ENCODE measurements around the gene POMT1.
A peak's percentile ranks its signal among the peaks of the same experiment; 100 is the strongest.

POMT1 gene

DNA sequence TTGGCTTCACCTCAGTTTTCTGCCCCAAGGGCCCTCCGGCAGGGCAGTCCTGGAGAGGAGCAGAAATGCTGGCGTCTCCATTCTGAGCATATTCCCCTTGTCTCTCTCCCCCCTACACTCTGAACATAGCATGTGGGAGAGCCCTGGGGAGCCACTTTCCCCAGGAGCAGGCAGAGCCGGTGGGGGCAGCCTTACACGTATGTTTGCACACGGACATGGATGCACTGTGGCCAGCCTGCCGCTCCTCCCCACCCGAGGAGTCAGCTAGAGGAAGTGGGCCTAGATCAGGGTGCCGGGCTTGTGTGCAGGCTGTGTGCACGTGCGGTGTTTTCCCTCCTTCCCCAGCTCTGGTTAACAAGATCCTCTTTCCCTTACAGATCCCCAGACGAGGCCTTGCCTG is 25.4 kb upstream of the POMT1 start:
- no peak for DNase-seq (ENCODE audit: low spot score)

DNA sequence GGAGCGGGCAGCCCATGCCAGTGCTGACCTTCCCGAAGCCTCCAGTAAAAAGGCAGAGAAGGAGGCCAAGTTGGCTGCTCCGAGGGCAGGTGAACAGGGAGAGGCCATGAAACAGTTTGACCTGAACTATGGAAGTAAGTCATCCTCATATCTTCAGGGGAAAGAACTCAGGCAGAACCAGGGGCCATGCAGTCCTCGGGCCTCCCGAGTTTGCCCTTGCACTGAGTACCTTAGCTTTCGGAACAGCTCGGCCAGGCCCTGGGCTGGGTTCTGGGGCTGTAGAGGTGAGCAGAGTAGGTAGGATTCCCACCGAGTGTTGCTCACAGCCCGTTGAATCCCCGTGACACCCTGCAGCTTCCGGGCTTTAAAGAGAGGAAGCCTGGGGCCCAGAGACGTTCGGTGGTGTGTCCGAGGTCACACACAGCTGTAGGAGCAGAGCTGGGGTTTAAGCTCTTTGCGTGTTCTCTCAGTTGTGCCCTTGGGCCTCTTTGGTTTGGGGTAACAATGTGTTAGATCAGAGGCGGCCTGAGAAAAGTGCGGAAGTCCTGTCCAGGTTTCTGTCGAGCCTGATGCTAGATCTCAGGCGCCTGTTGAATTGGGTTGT is 24.8 kb upstream of the POMT1 start:
- DNase-seq (ENCODE audit: low spot score): no peak

DNA sequence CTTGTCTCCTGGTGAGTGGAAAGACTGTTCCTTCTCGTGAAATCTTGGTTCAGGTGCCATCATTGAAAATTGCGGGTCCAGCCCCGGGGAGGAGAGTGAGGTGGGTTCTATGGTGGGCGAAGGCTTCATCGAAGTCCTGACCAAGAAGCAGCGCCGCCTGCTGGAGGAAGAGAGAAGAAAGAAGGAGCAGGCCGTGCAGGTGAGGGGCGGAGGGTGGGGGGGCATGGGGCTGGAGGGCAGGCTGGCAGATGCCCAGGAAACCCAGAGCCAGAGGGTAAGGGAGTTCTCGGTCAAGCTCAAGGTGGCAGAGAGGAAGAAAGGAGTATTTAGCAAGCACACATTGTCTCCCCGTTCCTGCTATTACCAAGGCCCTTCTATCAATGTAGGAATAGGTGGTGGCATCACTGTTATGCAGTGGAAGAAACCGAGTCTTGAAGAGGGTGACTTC is 24.3 kb upstream of the POMT1 start:
- DNase-seq (ENCODE audit: low spot score): peak; percentile 83

DNA sequence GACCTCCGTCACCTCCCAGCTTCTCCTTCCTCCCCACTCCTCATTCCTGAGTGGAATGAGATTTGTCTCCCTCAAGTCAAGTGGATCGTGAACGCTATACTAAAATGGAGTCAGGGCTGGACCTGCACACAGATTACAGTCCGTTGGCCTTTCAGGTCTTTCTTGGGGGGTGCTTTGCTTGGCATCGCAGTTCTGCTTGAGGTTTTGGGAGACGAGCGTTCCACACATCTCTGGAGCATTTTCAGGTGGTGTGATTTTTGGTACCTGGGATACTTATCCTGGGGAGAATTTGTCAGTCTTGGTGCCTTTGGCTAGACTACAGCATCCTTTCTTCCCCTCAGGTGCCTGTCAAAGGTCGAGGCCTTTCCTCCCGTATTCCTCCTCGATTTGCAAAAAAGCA is 23.8 kb upstream of the POMT1 start:
- no peak for DNase-seq (ENCODE audit: low spot score)

DNA sequence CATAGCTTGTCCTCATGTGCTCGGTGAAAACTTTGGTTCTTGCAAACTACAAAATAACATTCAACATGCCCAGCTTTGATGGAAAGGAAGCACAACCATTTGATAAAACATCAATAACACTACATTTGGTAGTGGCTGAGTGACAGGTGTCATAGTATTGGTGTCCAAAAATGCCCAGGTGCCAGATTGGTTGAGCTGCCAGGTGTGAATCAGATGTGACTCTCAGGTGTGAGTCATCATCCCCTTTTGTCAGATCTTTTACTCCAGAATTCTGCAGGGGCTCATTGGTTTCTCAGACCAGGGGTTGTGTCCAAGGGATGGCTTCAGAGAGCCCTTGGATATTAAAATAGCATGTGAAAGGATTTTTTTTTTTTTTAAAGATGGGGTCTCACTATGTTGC is 22.5 kb upstream of the POMT1 start:
- DNase-seq (ENCODE audit: low spot score): no peak

DNA sequence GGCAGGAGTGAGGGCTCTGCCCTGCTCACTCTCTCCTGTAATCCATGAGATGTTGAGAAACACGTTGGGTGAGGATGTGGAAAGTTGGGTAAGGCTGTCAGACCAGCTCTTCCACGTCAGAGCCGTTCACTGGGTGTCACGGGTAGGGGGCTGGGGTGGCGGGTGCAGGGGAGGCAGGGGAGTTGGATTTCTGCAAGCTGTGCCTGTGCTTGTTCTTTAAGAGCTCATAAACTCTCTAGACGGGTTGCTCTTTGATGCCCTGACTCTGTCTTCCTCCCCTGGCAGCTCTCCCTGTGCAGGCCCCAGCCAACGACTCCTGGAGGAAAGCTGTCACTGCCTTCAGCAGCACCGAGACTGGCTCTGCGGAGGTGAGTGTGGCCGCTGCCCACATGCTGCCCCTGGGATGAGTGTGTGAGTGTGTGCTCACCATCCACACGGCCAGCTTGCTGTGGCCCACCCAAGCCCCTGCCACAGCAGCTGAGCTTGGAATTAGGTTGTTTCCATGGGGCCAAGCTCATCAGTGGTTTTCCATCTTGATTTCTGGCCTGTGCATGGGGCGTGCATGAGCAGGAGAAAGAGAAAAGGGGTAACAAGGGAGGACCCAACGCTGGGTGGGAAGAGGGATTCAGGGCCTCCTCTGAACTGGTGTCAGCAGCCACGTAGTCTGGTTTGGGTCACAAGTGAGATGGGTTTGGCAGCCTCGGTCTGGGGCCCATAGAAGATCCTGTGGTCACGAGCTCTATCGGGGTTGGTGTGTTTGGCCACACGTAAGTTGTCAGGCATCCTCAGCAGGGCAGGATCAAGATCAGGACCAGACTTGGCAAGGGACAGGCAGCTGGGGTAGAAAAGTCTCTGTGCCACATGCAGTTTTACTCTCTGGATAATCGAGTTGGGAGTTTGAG is 21.0 kb upstream of the POMT1 start:
- DNase-seq (ENCODE audit: low spot score): no peak

DNA sequence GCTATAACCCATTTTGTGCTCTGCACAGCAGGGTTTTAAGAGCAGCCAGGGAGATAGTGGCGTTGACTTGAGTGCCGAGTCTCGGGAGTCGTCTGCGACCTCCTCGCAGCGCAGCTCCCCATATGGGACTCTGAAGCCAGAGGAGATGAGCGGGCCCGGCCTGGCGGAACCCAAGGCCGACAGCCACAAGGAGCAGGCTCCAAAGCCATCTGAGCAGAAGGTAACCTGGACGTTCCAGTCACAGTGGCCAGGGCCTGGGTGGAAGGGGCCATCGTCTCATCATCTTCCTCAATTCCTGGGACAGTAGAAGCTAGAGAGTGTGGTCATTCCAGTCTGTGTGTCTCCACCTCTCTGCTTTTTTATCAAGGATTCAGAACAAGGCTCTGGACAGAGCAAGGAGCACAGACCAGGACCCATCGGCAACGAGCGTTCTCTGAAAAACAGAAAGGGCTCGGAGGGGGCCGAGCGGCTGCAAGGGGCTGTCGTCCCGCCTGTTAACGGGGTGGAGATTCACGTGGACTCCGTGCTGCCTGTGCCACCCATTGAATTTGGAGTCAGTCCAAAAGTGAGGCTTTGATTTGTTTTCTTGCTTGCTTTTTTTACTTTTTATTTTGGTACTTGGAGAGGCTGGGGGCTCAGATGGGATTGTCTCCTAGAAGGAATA is 20.2 kb upstream of the POMT1 start:
- DNase-seq (ENCODE audit: low spot score): no peak

DNA sequence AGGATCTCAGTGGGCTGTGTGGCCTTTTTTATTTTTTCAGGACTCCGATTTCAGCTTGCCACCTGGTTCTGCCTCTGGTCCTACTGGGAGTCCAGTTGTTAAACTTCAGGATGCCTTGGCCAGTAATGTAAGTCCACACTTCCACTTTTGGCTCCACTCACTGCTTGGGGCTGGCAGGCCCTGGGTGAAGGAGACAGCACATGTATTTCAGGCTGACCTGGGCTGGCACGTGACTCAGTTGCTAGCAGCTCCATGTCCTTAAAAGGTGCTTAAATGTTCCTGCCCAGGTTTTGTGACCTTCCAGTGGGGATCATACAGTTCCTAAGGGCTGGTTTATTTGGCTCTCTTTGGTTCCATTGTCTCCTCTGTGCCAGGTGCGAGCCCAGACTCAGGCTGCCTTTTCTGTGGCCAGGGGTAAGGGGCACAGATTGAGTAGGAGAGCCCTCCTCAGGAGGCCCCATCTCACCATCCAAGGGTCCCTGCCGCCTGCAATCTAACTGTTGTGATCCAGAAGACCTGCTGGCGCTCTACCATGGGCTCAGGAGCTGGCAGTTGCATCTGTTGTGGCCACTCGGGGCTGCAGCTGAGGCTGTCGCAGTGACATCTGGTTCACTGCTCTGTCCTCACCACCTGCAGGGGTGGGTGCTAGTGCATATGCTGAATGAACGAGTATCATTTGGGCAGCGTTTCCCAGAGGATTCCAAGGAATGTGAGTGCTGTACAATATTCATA is 19.2 kb upstream of the POMT1 start:
- DNase-seq (ENCODE audit: low spot score): no peak

DNA sequence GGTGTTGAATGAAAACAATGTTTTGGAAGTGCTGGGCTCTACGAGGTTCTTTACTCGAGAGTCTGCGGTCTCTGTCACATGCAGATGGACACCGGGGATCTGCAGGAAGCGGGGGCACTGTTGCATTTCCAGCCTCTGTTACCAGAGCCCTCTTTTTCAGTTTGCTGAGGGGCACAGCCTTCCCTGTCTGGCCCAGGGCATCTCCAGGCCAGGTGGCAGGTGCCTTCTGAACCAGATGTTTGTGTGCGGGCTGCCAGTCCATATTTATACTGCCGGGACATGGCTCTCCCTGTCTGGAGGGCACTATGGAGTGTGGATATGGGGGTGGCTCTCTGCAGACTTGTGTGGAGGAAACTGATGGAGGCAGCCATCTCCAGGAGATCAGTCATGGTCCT is 18.7 kb upstream of the POMT1 start:
- no peak for DNase-seq (ENCODE audit: low spot score)

DNA sequence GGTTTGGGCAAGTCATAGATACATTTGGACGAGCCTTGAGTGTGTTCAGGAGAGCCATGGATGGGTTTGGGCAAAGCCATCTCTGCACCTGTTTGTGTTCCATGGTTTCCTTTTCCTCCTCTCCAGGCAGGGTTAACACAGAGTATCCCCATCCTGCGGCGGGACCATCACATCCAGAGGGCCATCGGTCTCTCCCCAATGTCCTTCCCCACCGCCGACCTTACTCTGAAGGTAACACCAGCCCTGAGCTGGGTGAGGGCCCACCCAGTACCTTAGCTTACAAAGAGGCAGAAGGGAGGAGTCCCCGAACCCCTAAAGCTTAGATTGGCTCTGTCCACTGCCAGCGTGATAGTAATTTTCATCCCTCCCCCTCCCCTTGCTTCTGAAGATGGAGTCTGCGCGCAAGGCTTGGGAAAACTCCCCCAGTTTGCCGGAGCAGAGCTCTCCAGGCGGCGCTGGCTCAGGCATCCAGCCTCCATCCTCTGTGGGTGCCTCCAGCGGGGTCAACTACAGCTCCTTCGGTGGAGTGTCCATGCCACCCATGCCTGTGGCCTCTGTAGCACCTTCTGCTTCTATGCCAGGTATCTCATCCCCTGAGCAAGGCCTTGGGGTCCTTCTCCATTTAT is 18.0 kb upstream of the POMT1 start:
- DNase-seq (ENCODE audit: low spot score): no peak

DNA sequence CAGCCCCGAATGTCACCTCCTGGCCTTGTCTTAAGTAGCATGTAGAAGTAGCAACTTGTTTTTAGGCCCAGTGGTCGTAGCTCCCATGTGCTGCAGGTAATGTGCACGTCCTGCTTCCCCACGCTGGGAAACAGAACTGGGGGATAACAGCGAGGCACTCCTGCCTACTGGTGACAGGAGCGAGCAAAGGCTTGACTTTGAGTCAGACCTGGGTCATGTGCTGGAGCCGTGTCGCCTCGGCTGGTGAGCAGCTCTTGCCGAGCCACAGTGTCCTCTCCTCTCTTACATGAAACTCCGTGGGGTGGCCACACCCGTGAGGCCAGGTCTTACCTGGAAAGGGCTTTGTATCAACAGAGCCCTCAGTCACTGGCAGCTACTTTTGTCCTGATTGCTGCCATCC is 17.5 kb upstream of the POMT1 start:
- DNase-seq (ENCODE audit: low spot score): no peak

DNA sequence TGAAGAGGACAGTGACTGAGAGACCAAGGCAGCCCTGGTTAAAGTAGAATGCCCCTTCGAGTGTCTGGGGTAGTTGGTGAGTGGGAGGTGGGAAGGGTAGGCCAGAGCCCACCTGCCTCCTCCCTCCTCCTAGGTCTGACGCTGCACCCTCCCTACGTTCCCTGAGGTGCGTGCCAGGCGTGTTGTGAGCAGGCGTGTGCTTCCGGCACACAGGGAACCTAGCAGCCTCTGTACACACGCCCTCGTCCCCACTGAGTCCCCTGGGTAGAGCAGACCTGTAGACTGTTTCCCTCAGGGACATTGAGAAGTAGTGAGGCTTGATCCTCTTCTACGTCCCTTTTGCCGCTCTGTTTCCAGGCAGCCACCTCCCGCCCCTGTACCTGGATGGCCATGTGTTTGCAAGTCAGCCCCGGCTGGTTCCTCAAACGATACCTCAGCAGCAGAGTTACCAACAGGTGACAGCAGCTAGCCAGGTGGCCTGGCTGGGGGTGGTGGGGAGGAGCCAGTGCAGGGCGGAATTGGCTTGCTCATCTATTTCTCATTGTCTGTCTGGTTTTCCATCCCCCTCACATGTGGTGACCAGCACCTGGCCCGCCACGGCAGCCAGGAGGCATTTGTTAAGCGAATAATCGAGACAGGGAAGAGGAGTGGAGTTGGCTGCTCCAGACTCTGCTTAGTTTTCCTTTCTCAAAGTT is 16.8 kb upstream of the POMT1 start:
- no peak for DNase-seq (ENCODE audit: low spot score)

DNA sequence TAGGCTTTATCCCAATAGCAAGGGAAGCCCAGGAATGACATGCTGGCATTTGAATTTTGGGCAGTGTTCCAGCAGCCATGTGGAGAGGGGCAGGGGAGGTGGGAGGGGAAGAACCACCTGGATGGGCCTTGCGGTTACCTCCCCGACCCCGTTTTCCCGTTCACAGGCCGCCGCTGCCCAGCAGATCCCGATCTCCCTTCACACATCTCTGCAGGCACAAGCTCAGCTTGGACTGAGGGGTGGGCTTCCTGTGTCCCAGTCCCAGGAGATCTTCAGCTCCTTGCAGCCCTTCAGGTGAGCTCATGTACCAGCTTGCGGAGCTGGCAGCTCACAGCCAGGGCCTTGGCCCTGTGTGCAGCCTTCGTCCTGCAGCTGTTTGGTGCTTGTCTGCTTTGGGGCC is 15.7 kb upstream of the POMT1 start:
- DNase-seq (ENCODE audit: low spot score): no peak

DNA sequence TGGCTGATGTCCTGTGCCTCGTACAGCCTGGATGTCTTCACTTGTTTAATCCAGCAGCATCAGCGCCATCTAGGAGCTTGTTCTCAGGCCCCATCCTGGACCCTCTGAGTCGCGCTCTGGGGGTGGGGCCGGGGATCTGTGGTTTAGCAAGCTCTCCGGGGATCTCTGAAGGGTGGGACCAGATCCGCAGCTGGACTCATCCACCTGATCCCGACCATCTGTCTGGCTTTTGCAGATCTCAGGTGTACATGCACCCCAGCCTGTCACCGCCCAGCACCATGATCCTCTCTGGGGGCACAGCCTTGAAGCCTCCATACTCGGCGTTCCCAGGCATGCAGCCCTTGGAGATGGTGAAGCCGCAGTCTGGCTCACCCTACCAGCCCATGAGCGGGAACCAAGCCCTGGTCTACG is 15.1 kb upstream of the POMT1 start:
- no peak for DNase-seq (ENCODE audit: low spot score)

DNA sequence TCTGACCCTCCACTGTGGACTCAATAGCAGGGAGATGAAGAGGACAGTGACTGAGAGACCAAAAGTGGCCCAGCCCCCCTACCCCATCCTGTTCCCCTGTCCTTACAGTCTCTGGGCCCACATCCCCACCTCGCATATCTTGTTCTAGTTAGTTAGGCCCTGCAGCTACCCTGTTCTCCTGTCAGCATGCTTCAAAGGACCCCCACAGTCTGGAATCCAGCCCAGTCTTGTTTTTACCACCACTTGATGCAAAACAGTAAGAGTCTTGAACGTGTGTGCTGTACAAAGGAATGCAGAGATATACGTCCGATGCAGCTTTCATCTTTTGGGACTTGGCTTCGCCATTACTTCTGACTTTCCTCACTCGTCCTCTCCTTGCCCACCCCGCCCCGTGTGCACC is 12.2 kb upstream of the POMT1 start:
- no peak for DNase-seq (ENCODE audit: low spot score)

DNA sequence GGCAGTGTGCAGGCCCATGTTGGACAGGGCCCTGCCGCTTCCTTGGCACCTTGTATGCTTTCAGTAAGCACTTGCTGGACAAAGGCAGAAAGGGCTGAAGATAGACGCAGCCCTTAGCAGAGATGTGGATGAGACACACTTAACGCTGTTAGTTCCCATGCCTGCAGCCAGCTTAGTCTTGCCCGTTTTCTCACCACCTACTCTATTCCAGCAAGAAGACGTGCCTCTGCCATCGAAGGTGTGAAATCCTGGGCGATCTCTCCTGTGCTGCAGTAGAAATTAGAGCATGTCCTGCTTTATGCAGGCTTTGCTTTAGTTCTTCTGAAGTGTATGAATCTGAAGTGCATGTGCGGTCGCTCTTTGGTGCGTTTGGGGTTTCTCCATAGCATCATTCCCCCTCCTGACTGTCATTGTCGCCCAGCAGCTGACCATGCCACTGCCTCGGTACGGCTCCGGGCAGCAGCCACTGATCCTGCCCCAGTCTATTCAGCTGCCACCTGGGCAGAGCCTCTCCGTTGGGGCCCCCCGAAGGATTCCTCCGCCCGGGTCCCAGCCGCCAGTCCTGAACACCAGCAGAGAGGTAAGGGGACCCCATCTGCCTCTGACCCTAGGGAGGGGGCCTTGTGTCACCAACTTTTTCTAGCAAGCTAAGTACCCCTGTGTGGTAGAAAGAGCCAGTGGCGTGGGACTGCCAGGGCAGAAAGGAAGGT is 11.6 kb upstream of the POMT1 start:
- DNase-seq (ENCODE audit: low spot score): no peak

DNA sequence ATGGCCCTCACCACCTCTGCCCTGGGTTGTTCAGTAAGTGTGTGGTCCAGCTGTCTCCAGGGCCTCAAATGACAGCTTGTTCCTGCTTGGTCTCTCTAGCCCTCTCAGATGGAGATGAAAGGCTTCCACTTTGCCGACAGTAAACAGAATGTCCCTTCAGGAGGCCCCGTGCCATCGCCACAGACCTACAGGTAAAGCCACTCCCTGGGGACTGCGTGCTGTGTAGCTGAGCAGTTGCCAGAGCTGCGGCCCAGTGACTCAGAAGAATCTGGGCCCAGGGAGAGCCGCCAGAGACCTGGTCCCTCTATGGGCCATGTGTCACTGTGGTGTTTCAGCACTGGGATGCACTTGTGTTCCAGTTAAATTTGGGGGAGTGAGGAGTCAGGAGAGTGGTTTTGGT is 10.6 kb upstream of the POMT1 start:
- DNase-seq (ENCODE audit: low spot score): no peak

DNA sequence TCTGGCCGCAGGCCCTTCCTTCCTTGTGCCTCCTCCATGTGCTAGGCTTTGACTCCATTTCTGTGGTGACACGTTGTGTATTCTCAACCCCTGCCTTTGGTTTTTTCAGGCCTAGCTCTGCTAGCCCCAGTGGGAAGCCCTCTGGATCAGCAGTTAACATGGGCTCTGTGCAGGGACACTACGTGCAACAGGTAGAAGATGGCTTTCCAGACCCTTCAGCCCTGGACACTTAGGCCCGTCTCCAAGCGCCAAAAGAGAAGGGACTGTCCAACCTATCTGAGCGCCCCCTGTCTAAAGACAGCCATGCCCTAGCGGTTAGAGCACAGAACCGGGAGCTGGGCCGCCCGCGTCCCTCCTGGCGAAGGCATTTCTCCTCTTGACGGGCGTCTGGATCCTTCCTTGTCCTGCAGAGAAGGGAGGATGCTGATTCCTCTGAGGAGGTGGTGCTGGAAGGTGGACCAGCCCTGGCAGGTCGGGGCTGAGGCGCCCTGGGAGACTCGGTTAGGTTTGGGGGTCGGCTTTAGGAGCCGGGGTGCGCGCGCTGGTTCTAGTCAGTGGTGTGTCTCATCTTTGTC is 8.3 kb upstream of the POMT1 start:
- no peak for DNase-seq (ENCODE audit: low spot score)

DNA sequence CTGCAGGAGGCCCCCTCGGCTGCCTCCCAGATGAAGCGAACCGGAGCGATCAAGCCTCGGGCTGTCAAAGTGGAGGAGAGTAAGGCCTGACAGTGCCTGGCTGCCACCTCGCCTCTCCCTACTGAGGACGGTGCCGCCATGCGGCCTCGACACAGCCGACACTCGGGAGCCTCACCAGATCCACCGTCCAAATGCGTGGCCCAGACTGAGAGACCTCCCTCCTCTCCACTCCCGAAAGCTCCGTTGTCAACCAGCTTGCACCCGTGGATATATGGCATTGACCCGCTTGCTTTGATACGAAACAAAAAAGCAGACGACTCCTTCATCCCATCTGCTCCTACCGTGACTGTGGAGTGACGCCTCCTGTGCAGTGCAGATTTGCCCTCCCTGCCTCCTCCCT is 6.9 kb upstream of the POMT1 start:
- no peak for DNase-seq (ENCODE audit: low spot score)

DNA sequence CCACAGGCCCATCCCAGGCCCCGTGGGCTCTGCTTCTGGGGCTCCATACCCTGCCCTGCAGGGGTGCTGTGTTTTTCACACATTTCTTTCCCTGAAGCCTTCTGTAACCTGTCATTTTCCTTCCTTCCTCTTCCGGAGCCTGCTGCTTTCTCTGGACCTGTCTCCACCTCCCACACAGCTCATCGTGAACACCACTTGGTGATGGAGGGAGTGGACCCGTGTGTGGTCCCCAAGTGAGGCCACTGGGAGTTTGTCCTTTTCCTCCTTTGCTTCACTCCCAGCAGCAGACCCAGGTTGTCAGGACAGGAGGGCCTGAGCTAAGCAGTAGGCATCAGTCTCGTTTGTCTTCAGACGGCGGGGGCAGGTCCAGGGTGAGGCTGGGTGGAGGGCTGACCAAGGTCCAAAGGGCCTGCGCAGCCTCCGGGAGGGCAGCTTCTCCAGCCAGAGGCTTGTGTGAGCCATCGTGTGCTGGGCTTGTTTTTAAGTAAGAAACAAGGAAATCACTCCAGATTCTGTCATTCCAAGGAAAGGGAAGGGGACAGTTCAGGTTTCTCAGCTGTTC is 5.8 kb upstream of the POMT1 start:
- DNase-seq (ENCODE audit: low spot score): no peak
